ENCODE results near the gene PGAP2. TPM values are rescaled to one million over a fixed set of nuclear protein-coding genes. Genes with fewer than 3 reads are reported as not detected.

The PGAP2 gene
- total RNA-seq, 4 donors from 2014 or later = 45.6 to 59.6 (median 51.9) TPM

- intact Hi-C loops (cut with DNase I; ENCODE audit: low total_unique reads) = no loop called here
- DNase-seq (ENCODE audit: low spot score in 2 of 2) = no peak
- no peak for TF ChIP-seq POLR2A (IDR thresholded peaks at IDR 0.05)
- TF ChIP-seq CTCF (IDR thresholded peaks at IDR 0.05) = no peak
- 90 to 91% methylated on average over 27 to 35 of the region's 35 CpGs for WGBS, 2 donors
- H3K4me3 ChIP-seq (ENCODE audit: low read depth, poor library complexity, severe bottlenecking) = no peak overlapping the region
Observed at GRCh38 chr11:3827434-3828186, 19.2 kb downstream of the PGAP2 start.

GRCh38 chr11:3830088-3830487, 21.7 kb downstream of the PGAP2 start:
- intact Hi-C loops (cut with DNase I; ENCODE audit: low total_unique reads) = no loop called here
- H3K4me3 ChIP-seq (ENCODE audit: low read depth, poor library complexity, severe bottlenecking) = no peak overlapping the region
- TF ChIP-seq POLR2A (IDR thresholded peaks at IDR 0.05) (no peak), CTCF (IDR thresholded peaks at IDR 0.05) (no peak)
- DNase-seq (ENCODE audit: low spot score in 2 of 2) = no peak
- 93 to 94% methylated on average over 3 of the region's 3 CpGs for WGBS, 2 donors

- intact Hi-C loops (cut with DNase I; ENCODE audit: low total_unique reads) = no loop called here
- H3K4me3 ChIP-seq (ENCODE audit: low read depth, poor library complexity, severe bottlenecking) = no peak overlapping the region
- 57 to 78% methylated on average over 1 of the region's 1 CpG for WGBS, 2 donors
- no peak for DNase-seq (ENCODE audit: low spot score in 2 of 2)
- TF ChIP-seq POLR2A (IDR thresholded peaks at IDR 0.05) = no peak
- no peak for TF ChIP-seq CTCF (IDR thresholded peaks at IDR 0.05)
Observed at GRCh38 chr11:3830730-3831129, 22.4 kb downstream of the PGAP2 start.

GRCh38 chr11:3831378-3832239, 23.2 kb downstream of the PGAP2 start:
- intact Hi-C loops (cut with DNase I; ENCODE audit: low total_unique reads) = no loop called here
- TF ChIP-seq CTCF (IDR thresholded peaks at IDR 0.05) = no peak
- TF ChIP-seq POLR2A (IDR thresholded peaks at IDR 0.05) = no peak
- no peak for DNase-seq (ENCODE audit: low spot score in 2 of 2)
- H3K4me3 ChIP-seq (ENCODE audit: low read depth, poor library complexity, severe bottlenecking) = no peak overlapping the region
- WGBS, 2 donors = 60 to 68% methylated on average over 12 to 13 of the region's 13 CpGs

- DNase-seq (ENCODE audit: low spot score in 2 of 2) = no peak
- intact Hi-C loops (cut with DNase I; ENCODE audit: low total_unique reads) = no loop called here
- H3K4me3 ChIP-seq (ENCODE audit: low read depth, poor library complexity, severe bottlenecking) = no peak overlapping the region
- TF ChIP-seq CTCF (IDR thresholded peaks at IDR 0.05) = no peak
- no peak for TF ChIP-seq POLR2A (IDR thresholded peaks at IDR 0.05)
- WGBS, 2 donors = 88 to 97% methylated on average over 2 of the region's 2 CpGs
Observed at GRCh38 chr11:3832816-3833215, 24.5 kb downstream of the PGAP2 start.

Measured in lower leg skin (tissue), 4 donors.